Central memory CD8-positive, alpha-beta T cell (primary cell): ENCODE results near the gene LSR.
"Not testable (repeated sequence)": the region's sequence is repeated elsewhere in the genome, so short reads cannot be mapped to it uniquely, and the experiment has no call there.

ENCODE experiments used
- ATAC-seq: fragments of 150-1000 bp; cut with Tn5 transposase; replicated peaks from 2 replicates; pipeline ENCODE4 v1.10.0; 2022; ENCODE audit warnings: mild to moderate bottlenecking, moderate FRiP score, moderate number of reproducible peaks; ENCODE audit not compliant: poor library complexity, severe bottlenecking; ENCODE audit errors: extremely low read depth
- DNase-seq, 2 donors: peaks; one replicate each; pipeline ENCODE4 v3.0.0; 2021; ENCODE audit warnings: low spot score in 2 of 2
- H3K27ac Mint-ChIP-seq: one replicate; pipeline ENCODE4 v1.8.0; 2022; ENCODE audit warnings: low read depth, mild to moderate bottlenecking, moderate library complexity, mixed read lengths
- H3K27me3 Mint-ChIP-seq: one replicate; pipeline ENCODE4 v1.8.0; 2022; ENCODE audit warnings: mixed read lengths
- H3K36me3 Mint-ChIP-seq: one replicate; pipeline ENCODE4 v1.8.0; 2022; ENCODE audit warnings: mild to moderate bottlenecking, moderate library complexity, mixed read lengths; ENCODE audit not compliant: insufficient read depth
- H3K4me1 Mint-ChIP-seq: one replicate; pipeline ENCODE4 v1.8.0; 2022; ENCODE audit warnings: mixed read lengths
- H3K4me3 Mint-ChIP-seq: one replicate; pipeline ENCODE4 v1.8.0; 2022; ENCODE audit warnings: mild to moderate bottlenecking, moderate library complexity, mixed read lengths
- H3K9me3 Mint-ChIP-seq: one replicate; pipeline ENCODE4 v1.8.0; 2022; ENCODE audit warnings: mixed read lengths

LSR gene

DNA sequence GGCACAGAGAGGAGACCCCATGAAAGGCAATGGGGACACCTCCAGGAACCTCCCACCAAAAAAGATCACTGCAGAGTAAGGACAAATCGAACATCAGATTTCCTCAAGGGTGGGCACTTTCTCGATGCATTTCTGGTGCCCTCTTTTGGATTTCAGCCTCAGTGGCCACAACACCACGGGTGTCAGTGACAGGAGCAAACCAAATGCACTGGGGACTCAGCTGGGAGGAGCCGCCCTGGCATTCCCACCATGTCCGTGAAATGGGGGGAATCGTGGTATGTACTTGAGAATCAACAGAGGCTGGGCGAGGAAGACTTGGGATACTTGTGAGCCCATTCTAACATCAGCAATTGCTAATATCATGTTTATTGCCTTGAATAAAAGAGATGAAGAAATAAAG lies 36.6 kb upstream of the LSR start:
- H3K27me3 Mint-ChIP-seq = no peaks in the 10 kb centered on the region
- H3K4me3 Mint-ChIP-seq = peak overlapping the region; percentile 78
- H3K4me1 Mint-ChIP-seq = peaks cover 62% of the 10 kb centered on the region
- H3K9me3 Mint-ChIP-seq = no peaks in the 10 kb centered on the region
- no peak for ATAC-seq
- H3K36me3 Mint-ChIP-seq = peaks cover 21% of the 10 kb centered on the region
- DNase-seq = no peak
- H3K27ac Mint-ChIP-seq = peak overlapping the region; percentile 100

DNA sequence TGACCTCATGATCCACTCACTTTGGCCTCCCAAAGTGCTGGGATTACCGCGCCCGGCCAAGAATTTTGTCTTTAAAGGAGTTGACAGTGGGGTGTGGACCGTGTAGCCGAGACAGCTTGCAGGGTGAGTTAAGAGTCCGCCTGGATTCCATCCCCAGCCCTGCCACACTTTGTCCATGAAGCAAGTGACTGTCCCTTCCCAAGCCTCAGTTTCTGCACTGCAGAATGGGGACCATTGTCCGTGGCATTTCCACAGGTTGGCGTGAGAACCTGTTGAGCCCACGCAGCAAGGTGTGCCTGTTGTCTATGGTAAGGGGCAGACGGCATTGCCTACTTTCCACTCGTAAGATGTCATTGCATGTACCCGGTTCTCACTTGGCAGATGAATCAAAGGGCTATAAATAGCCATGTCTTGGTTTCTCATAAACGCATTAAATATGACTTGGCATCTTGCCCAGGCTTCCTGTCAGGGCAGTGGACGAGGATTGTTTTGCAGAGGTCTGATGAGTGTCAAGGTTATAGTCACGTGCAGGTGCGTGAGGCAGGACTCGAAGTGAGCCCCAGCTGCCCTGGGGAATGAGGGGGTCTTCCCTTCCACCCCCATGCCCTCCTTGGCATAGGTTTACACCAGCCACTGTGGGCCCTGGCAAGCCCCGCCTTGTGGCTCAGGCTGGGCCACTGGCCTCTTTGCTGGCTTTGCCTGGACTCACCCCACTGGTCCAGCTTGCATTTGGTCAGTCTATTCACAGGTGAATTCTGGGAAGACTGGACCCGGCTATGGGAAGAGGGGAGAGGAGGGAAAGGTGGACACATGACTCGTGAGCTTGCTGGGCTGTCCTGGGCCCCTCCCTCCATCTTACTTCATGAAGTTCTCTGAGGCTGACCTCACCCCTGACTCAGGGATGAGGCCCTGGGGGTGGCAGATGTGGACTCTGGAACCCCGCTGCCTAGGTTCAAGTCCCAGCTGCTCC lies 34.9 kb upstream of the LSR start:
- H3K4me3 Mint-ChIP-seq = peak overlapping the region; percentile 62
- H3K9me3 Mint-ChIP-seq = no peaks in the 10 kb centered on the region
- no peaks in the 10 kb centered on the region for H3K27me3 Mint-ChIP-seq
- peaks cover 56% of the 10 kb centered on the region for H3K4me1 Mint-ChIP-seq
- H3K36me3 Mint-ChIP-seq = peaks cover 21% of the 10 kb centered on the region
- peak overlapping the region; percentile 100 for H3K27ac Mint-ChIP-seq
- ATAC-seq (peak; percentile 50), DNase-seq (peak; percentile 53 to 85)

DNA sequence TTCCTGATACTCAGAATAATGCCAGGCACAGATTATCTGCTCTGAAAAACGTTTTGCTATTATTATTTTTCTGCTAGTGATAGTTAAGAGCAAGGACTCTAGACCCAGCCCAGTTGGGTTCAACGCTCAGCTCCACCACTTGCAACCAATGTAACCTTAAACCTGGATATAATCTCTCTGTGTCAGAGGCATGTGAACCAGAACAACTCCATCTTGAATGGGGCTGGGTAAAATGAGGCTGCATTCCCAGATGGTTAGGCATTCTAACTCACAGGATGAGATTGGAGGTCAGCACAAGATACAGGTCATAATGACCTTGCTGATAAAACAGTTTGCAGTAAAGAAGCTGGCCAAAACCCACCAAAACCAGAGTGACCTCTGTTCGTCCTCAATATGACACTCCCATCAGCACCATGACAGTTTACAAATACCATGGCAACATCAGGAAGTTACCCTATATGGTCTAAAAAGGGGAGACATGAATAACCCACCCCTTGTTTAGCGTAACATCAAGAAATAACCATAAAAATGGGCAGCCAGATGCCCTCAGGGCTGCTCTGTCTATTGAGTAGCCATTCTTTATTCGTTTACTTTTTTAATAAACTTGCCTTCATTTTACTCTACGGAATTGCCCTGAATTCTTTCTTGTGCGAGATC lies 33.9 kb upstream of the LSR start:
- Mint-ChIP-seq H3K27me3 (no peaks in the 10 kb centered on the region), H3K27ac (peak overlapping the region; percentile 100), H3K9me3 (no peaks in the 10 kb centered on the region), H3K4me3 (no peak overlapping the region), H3K4me1 (peaks cover 56% of the 10 kb centered on the region), H3K36me3 (peaks cover 21% of the 10 kb centered on the region)
- ATAC-seq = no peak
- DNase-seq = no peak

DNA sequence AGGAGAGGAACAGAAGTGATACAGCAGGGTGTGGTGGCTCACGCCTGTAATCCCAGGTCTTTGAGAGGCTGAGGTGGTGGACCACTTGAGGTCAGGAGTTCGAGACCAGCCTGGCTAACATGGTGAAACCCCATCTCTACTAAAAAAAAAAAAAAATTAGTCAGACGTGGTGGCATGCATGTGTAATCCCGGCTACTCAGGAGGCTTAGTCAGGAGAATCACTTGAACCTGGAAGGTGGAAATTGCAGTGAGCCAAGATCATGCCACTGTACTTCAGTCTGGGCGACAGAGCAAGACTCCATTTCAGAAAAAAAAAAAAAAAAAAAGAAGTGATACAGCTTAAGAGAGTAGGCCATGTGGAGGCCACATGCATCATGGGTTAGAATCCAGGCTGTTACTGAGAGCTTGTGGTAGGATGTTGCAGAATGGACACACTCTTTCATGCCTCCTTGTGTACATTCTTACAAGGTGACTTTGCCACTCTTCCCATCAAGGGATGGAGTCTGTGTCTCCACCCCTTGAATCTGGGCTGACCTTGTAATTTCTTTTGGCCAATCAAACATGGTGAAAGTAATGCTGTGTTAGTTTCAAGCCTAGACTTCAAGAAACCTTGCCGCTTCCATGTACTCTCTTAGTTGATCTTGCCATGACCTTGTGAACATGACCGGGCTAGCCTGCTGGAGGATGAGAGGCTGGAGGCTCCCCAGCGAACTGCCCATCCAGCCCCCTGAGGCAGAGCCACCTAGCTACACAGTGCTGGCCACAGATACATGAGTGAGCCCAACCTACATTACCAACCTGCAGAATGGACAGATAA lies 32.6 kb upstream of the LSR start:
- peaks cover 48% of the 10 kb centered on the region for H3K4me1 Mint-ChIP-seq
- no peak for ATAC-seq

DNA sequence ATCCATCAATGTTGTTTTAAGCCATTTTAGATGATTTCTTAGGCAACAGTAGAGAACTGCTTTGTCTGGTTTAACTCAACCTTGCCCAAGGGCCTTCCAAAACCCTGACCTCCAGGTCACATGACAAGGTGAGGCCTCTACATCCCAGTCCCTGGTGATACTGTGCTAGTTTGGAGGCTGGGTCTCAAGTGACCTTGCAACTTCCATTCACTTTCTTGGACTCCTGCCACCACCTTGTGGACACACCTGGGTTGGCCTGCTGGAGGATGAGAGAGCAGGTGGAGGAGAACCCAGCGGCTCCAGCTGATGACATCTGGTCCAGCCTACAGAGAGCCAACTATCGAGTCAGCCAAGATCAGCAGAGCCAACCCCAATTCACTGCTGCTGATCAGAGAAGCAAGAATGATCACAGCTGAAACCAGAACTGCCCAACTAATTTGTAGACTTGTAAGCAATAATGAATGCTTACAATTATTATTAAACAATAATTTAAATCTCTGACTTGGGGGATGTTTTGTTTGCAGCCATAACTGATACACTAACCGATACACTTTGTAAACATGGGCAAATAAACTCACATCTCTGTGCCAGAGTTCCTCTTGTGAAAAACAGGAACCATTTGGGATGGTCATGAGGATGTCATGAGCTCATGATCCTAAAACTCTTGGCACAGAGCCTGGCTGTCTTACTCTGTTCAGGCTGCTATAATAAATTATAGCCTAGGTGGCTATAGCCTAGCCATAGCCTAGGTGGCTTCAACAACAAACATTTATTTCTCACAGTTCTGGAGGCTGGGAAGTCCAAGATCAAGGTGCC lies 31.8 kb upstream of the LSR start:
- Mint-ChIP-seq H3K27ac (peak overlapping the region; percentile 59), H3K27me3 (no peaks in the 10 kb centered on the region), H3K36me3 (peaks cover 9% of the 10 kb centered on the region), H3K4me1 (peaks cover 40% of the 10 kb centered on the region), H3K4me3 (no peak overlapping the region), H3K9me3 (no peaks in the 10 kb centered on the region)
- no peak for DNase-seq
- ATAC-seq = no peak

More for the DNA sequence above, 32.6 kb upstream of the LSR start:
- Mint-ChIP-seq H3K9me3 (no peaks in the 10 kb centered on the region), H3K4me3 (no peak overlapping the region), H3K27me3 (no peaks in the 10 kb centered on the region), H3K36me3 (peaks cover 16% of the 10 kb centered on the region), H3K27ac (peak overlapping the region; percentile 68)
- no peak for DNase-seq

DNA sequence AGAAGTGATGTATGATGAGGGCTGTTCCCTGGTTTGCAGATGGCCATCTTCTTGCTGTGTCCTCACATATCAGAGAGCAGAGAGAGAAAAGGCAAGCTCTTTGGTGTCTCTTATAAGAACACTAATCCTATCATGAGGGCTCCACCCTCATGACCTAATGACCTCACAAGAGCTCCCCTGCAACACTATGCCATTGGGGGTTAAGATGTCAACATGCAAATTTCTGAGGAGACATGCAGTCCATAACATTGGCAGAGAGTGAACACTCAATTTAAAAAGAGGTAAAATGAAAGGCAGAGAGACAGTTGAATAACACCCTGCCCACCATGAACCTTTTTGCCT lies 31.2 kb upstream of the LSR start:
- Mint-ChIP-seq H3K36me3 (peaks cover 7% of the 10 kb centered on the region), H3K27ac (peak overlapping the region; percentile 59), H3K27me3 (no peaks in the 10 kb centered on the region), H3K9me3 (no peaks in the 10 kb centered on the region), H3K4me1 (peaks cover 34% of the 10 kb centered on the region), H3K4me3 (no peak overlapping the region)
- DNase-seq (no peak), ATAC-seq (no peak)

DNA sequence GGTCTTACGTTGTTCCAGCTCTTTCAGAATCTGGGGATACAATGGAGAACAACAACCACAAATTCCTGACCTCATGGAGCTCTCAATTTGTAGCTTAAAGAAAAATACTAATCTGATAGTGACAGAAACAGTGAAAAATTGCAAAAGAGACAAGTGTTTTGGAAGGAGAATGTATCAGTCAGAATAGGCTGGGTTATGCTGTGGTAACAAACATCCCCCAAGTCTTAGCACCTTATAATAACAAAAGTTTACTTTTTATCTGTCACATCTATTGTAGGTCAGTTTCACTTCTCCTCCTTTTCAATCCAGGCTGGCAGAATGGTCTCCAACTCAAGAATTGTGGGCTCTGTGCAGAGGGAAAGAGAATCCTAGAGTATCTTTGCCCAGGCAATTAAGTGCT lies 29.8 kb upstream of the LSR start:
- no peaks in the 10 kb centered on the region for H3K36me3 Mint-ChIP-seq
- ATAC-seq = no peak
- H3K9me3 Mint-ChIP-seq = no peaks in the 10 kb centered on the region

DNA sequence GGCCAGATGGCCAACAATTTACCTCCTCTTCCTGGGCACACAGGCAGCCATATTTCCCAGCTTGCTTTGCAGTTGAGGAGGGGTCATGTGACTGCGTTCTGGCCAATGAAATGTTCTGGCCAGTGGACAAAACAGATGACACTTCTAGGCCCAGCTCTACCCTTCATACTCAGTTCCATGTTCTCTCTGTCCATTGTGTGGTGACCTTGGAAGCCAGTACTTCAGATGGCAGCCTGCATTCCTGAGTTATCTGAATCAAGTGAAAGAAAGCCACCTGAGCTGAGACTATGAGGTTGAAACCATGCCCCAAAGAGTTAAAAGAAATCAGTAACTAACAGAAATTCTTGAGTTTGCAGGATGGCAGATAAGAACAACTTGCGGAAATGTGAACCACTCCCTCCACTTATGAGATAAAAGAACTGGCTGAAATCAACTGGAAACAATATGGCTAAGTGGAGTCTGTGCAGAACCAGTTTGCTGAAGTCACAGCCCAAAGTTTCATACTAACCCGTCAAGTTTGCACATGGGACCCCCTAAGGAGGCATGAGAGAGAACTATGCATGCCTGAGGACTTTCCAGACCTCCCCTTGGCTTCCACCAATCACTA lies 28.4 kb upstream of the LSR start:
- no peak overlapping the region for H3K27ac Mint-ChIP-seq
- no peak for DNase-seq

More for the DNA sequence above, 29.8 kb upstream of the LSR start:
- DNase-seq = no peak
- Mint-ChIP-seq H3K27me3 (no peaks in the 10 kb centered on the region), H3K4me3 (no peak overlapping the region), H3K27ac (no peak overlapping the region), H3K4me1 (peaks cover 24% of the 10 kb centered on the region)

DNA sequence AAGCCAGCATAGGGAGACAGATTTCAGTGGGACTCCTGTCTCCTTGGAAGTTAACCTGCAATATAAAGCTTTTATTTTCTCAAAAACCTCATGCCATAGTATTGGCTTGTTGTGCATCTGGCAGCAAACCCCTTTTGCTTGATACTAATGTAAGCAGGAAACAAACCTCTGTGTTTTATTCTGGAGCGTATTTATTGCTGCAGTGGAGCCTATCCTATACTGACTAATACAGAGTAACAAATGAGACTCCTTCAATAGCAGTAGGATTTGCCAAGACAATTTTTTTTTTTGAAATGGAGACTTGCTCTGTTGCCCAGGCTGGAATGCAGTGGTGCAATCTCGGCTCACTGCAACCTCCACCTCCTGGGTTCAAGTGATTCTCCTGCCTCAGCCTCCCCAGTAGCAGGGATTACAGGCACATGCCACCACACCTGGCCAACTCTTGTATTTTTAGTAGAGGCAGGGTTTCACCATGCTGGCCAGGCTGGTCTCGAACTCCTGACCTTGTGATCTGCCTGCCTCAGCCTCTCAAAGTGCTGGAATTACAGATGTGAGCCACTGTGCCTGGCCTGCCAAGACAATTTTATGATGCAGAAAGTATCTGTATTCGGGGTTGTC lies 27.7 kb upstream of the LSR start:
- not testable (repeated sequence) for H3K36me3 Mint-ChIP-seq, H3K4me1 Mint-ChIP-seq, ATAC-seq, H3K27ac Mint-ChIP-seq, DNase-seq, H3K27me3 Mint-ChIP-seq, H3K9me3 Mint-ChIP-seq, H3K4me3 Mint-ChIP-seq

More for the DNA sequence above, 28.4 kb upstream of the LSR start:
- Mint-ChIP-seq H3K9me3 (no peaks in the 10 kb centered on the region), H3K27me3 (no peaks in the 10 kb centered on the region), H3K4me3 (no peak overlapping the region), H3K4me1 (peaks cover 13% of the 10 kb centered on the region), H3K36me3 (no peaks in the 10 kb centered on the region)
- ATAC-seq = no peak

DNA sequence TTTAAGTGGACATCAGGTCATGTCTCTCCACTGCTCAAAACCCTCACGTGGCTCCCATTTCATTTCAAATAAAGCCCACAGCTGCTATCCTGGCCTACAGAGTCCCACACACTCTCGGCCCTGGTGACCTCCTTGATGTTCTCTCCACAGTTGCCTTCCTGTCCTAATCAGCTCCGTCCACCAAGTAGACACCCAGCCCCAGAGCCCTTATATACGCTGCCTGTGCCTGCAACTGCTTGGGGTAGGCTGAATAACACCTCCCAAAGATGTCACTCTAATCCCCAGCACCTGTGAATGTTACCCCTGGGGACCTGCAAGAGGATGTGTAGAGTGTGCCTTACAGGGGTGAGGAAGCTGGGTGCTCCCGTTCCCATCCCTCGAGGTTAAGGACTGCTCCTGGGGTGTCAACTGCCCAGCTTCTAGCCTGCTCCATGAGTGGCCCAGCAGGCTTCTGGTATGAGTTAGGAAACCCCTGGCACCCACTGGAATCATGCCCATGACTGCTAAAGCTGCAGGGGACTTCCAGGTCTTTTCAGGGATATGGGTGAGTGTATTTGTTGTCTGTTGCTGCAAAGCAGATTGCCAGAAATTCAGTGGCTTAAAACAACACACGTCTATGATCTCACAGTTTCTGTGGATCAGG lies 26.3 kb upstream of the LSR start:
- DNase-seq = no peak
- no peaks in the 10 kb centered on the region for H3K4me1 Mint-ChIP-seq
- no peak overlapping the region for H3K27ac Mint-ChIP-seq

More for the DNA sequence above, 26.3 kb upstream of the LSR start:
- Mint-ChIP-seq H3K27me3 (no peaks in the 10 kb centered on the region), H3K9me3 (no peaks in the 10 kb centered on the region), H3K4me3 (no peak overlapping the region), H3K36me3 (no peaks in the 10 kb centered on the region)
- no peak for ATAC-seq
